ENCODE measurements around the gene BABAM1. TPM values are rescaled to one million over a fixed set of nuclear protein-coding genes. Genes with fewer than 3 reads are reported as not detected.
"Not testable (repeated sequence)": the region's sequence is repeated elsewhere in the genome, so short reads cannot be mapped to it uniquely, and the experiment has no call there.

BABAM1 gene
- total RNA-seq, 4 donors from 2014 or later, result 86.3 to 120 (median 99.4) TPM

- intact Hi-C loops (cut with DNase I; ENCODE audit: low total_unique reads), result loop anchor here (2.0 kb wide), 1 partner anchor 69 kb away; the partner anchor contains the start of gene ANO8
- in situ Hi-C loops (cut with MboI; ENCODE audit: low sequenced_read_pairs in 4 of 4), result no loop called here
- H3K27ac ChIP-seq, result peak overlapping the region in 3 of 4 donors; percentile 77 to 91 (median 87)
Measured at GRCh38 chr19:17266026-17266425, 1.2 kb upstream of the BABAM1 start.

GRCh38 chr19:17266589-17266974 is 661 bp upstream of the BABAM1 start:
- Histone ChIP-seq H3K27ac (peak overlapping the region; percentile 77 to 91 (median 86)), H3K36me3 (peaks cover 0 to 27% of the 10 kb centered on the region in 2 donors), H3K9me3 (no peaks in the 10 kb centered on the region), H3K27me3 (no peaks in the 10 kb centered on the region), H3K4me3 (no peak overlapping the region), H3K4me1 (peaks cover 8 to 10% of the 10 kb centered on the region in 2 donors)
- DNase-seq (no peak), ATAC-seq (no peak)
- in situ Hi-C loops (cut with MboI; ENCODE audit: low sequenced_read_pairs in 4 of 4) (no loop called here), intact Hi-C loops (cut with DNase I; ENCODE audit: low total_unique reads) (loop anchor here (2.0 kb wide), 1 partner anchor 68 kb away; the partner anchor contains the start of gene ANO8)
- no peak for TF ChIP-seq CTCF (IDR thresholded peaks at IDR 0.05 in 4 of 5, conservative IDR thresholded peaks at IDR 0.05 in 1 of 5)
- TF ChIP-seq POLR2A (IDR thresholded peaks at IDR 0.05), result no peak

More at GRCh38 chr19:17266026-17266425, 1.2 kb upstream of the BABAM1 start:
- Histone ChIP-seq H3K4me3 (no peak overlapping the region), H3K36me3 (peaks cover 0 to 22% of the 10 kb centered on the region in 2 donors), H3K9me3 (no peaks in the 10 kb centered on the region), H3K27me3 (no peaks in the 10 kb centered on the region), H3K4me1 (peaks cover 8 to 10% of the 10 kb centered on the region in 2 donors)
- DNase-seq (no peak), ATAC-seq (no peak)
- no peak for TF ChIP-seq CTCF (IDR thresholded peaks at IDR 0.05 in 4 of 5, conservative IDR thresholded peaks at IDR 0.05 in 1 of 5)
- TF ChIP-seq POLR2A (IDR thresholded peaks at IDR 0.05), result no peak

GRCh38 chr19:17268754-17269153 is 1.5 kb downstream of the BABAM1 start:
- in situ Hi-C loops (cut with MboI; ENCODE audit: low sequenced_read_pairs in 4 of 4), result no loop called here
- TF ChIP-seq CTCF (IDR thresholded peaks at IDR 0.05 in 4 of 5, conservative IDR thresholded peaks at IDR 0.05 in 1 of 5) (no peak), POLR2A (IDR thresholded peaks at IDR 0.05) (no peak)
- Histone ChIP-seq H3K4me1 (peaks cover 8 to 10% of the 10 kb centered on the region in 2 donors), H3K36me3 (peaks cover 0 to 45% of the 10 kb centered on the region in 2 donors), H3K4me3 (no peak overlapping the region), H3K27me3 (no peaks in the 10 kb centered on the region), H3K9me3 (no peaks in the 10 kb centered on the region), H3K27ac (no peak overlapping the region)
- DNase-seq (no peak), ATAC-seq (no peak)
- intact Hi-C loops (cut with DNase I; ENCODE audit: low total_unique reads), result no loop called here

- not testable (repeated sequence) for ATAC-seq, H3K9me3 ChIP-seq, DNase-seq, H3K27ac ChIP-seq, H3K27me3 ChIP-seq, H3K4me3 ChIP-seq, H3K4me1 ChIP-seq
- in situ Hi-C loops (cut with MboI; ENCODE audit: low sequenced_read_pairs in 4 of 4), result loop anchor here in 3 of 4 donors (5.0 to 25.0 kb wide), 2 partner anchors 208 to 513 kb away; no protein-coding TSS in a partner anchor
- intact Hi-C loops (cut with DNase I; ENCODE audit: low total_unique reads), result loop anchor here (10.0 kb wide), 1 partner anchor 470 kb away; no protein-coding TSS in a partner anchor
- peaks cover 0 to 78% of the 10 kb centered on the region in 2 donors for H3K36me3 ChIP-seq
Measured at GRCh38 chr19:17274892-17275291, 7.6 kb downstream of the BABAM1 start.

DNA sequence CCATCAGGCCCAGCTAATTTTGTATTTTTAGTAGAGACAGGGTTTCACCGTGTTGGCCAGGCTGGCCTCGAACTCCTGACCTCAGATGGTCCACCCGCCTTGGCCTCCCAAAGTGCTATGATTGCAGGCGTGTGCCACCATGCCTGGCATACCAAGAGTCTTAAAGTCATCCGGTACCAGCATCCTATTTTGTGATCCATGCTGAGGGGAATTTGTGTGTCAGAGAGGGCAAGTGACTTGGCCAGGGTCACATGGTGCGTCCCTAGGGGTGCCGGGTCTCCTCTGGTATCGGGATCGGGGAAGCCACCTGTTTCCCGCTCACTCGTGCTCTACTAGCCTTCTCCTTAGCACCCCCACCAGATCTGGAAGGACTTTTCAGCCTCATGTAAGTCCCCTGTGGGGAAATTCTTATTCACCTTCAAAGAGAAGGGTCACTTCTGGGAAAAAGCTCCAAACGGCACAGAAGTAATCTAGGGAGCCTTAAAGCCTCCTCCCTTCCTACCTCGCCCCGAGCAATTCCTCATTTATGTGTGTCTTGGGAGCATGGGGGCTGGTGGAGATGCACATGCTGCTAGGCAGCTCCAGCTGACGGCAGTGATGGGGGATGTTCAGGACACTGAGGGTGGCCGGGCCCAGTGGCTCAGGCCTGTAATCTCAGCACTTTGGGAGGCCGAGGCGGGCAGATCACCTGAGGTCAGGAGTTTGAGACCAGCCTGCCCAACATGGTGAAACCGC is 8.4 kb downstream of the BABAM1 start:
- H3K27ac ChIP-seq, result no peak overlapping the region
- no peak overlapping the region for H3K4me3 ChIP-seq
- no peaks in the 10 kb centered on the region for H3K27me3 ChIP-seq
- no peaks in the 10 kb centered on the region for H3K9me3 ChIP-seq
- TF ChIP-seq POLR2A (IDR thresholded peaks at IDR 0.05) (no peak), CTCF (IDR thresholded peaks at IDR 0.05 in 4 of 5, conservative IDR thresholded peaks at IDR 0.05 in 1 of 5) (no peak)
- no peak for DNase-seq
- H3K36me3 ChIP-seq, result peaks cover 0 to 72% of the 10 kb centered on the region in 2 donors
- H3K4me1 ChIP-seq, result no peaks in the 10 kb centered on the region
- intact Hi-C loops (cut with DNase I; ENCODE audit: low total_unique reads) (loop anchor here (10.0 kb wide), 1 partner anchor 471 kb away; no protein-coding TSS in a partner anchor), in situ Hi-C loops (cut with MboI; ENCODE audit: low sequenced_read_pairs in 4 of 4) (loop anchor here in 3 of 4 donors (5.0 to 25.0 kb wide), 2 partner anchors 208 to 513 kb away; no protein-coding TSS in a partner anchor)
- no peak for ATAC-seq

All from gastrocnemius medialis (tissue), 4 donors.